ENCODE measurements around the gene SORL1-AS1.

The SORL1-AS1 gene

DNA sequence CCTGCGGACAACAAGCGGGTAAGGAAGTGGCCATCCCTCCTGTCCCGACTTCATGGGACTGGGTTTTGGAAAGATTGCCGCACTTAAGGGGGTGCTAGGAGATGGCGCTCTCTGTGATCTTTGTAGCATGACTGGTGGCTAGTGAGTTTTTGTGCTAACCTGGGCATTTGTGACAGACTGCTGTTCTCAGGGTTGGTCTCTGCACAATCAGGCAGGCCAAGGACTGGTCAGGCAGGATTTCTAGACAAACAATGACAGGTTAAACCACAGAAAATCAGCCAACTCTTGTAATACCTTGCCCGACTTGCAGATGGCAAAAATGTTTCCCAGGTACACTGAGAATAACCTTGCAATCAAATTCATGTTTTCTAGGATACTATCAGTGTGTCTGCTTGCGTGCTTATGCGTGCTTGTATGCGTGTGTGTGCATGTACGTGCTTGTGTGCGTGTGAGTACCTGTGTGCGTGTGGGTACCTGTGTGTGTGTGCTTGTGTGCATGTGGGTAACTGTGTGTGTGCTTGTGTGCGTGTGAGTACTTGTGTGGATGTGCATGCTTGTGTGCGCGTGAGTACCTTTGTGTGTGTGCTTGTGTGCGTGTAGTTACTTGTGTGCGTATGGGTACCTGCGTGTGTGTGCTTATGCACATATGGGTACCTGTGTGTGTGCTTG is 25.6 kb upstream of the SORL1-AS1 start:
- intact Hi-C loops (cut with DNase I), result no loop called here
- no peak for DNase-seq (ENCODE audit: missing footprints)
- ATAC-seq, result no peak

GRCh38 chr11:121476379-121477032 is 23.7 kb upstream of the SORL1-AS1 start:
- no peak for ATAC-seq
- intact Hi-C loops (cut with DNase I), result no loop called here
- no peak for DNase-seq (ENCODE audit: missing footprints)

- no peak for ATAC-seq
- intact Hi-C loops (cut with DNase I), result no loop called here
- no peak for DNase-seq (ENCODE audit: missing footprints)
These were observed 21.9 kb upstream of the SORL1-AS1 start for GRCh38 chr11:121474680-121475079.

- ATAC-seq (no peak), DNase-seq (ENCODE audit: missing footprints) (no peak)
- intact Hi-C loops (cut with DNase I), result no loop called here
These were observed 20.5 kb upstream of the SORL1-AS1 start for GRCh38 chr11:121473064-121473777.

DNA sequence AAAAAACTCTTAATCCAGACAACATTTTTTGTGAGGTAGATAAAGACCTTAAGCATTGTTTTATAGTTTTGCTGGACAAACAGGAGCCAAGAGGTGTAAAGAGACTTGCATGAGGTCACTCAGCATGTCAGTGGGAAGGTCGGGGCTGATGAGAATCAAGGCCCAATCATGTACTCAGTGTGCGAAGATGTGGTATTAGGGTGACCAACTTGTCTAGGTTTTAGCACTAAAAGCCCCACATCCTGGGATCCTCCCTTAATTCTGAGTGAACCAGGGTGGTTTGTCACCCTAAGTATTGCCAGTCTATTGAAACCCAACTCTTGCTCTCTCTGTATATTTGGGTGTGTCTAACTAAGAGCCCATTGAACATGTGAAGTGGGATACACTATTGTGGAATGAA is 19.5 kb upstream of the SORL1-AS1 start:
- ATAC-seq, result no peak
- intact Hi-C loops (cut with DNase I), result no loop called here
- DNase-seq (ENCODE audit: missing footprints), result no peak

GRCh38 chr11:121471167-121471566 is 18.4 kb upstream of the SORL1-AS1 start:
- ATAC-seq (no peak), DNase-seq (ENCODE audit: missing footprints) (no peak)
- intact Hi-C loops (cut with DNase I), result no loop called here

DNA sequence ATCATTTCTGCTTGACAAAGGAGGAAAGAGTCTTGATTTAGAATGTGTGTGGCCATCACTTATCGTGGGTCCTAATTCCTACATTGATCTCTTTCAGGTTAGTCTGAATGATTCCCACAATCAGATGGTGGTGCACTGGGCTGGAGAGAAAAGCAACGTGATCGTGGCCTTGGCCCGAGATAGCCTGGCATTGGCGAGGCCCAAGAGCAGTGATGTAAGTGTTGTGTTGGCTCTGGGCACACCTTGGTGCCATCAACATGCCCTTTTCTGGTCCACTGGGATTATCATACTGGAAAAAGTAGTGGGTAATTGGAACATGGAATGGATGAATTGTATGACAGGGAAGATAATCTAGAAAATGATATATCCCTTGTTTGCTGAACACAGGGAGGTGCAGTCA is 17.1 kb upstream of the SORL1-AS1 start:
- intact Hi-C loops (cut with DNase I), result no loop called here
- DNase-seq (ENCODE audit: missing footprints) (no peak), ATAC-seq (no peak)

DNA sequence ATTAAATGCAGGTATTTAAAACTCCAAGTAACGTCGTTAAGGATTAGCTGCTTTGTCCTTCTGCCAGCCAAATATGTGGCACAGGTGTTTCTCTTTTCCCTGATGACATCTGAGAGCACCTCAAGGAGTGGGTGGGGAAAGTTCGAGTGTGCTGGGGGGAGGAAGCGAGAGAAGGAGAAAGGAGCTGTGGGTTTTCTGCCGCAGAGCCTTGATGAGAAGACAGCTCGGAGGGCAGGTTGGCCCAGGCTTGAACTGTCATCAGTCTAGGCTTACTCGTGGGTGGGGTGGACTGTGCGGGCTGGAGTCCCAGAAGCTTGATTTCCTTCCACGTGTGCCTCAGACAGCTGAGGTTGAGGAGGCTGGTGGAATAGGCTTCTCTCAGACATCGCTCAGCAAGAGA is 15.2 kb upstream of the SORL1-AS1 start:
- no peak for ATAC-seq
- intact Hi-C loops (cut with DNase I), result no loop called here
- no peak for DNase-seq (ENCODE audit: missing footprints)

GRCh38 chr11:121467471-121467870 is 14.7 kb upstream of the SORL1-AS1 start:
- ATAC-seq (no peak), DNase-seq (ENCODE audit: missing footprints) (no peak)
- intact Hi-C loops (cut with DNase I), result no loop called here

DNA sequence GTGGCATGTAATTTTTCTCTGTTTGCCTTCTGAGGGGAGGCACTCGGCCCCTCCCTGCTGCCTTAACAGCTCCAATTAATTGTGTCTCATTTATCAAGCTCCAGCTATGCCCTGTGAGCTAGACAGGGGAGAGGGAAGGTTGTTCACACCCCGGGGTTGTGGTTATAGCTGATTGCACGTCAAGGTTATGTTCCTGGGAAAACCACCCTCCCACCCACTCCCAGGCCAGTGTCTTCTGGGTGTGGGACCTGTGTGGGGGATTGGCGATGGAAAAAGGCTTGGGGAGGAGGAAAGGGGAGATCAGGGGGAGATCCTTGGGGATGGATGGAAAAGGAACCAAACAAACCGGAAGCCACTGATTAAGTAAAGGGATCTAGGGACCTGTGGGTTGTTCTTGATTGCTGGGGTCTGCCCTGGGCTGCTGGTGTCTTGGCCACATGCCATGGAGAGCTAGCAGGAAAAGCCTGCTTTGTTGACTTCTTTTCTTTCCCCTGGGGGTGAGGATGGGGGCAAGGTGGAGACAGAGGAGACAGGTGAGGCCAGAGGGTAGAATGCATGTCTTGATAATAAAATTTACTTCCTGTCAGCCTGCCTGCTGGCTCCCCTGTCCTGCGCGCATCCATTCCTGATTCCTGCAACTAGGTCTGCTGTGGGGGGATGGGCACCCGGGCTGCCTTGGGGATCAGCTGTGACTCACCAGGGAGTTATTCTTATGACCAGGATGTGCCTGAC is 13.5 kb upstream of the SORL1-AS1 start:
- intact Hi-C loops (cut with DNase I), result no loop called here
- DNase-seq (ENCODE audit: missing footprints) (peak; percentile 90), ATAC-seq (peak; percentile 85)

DNA sequence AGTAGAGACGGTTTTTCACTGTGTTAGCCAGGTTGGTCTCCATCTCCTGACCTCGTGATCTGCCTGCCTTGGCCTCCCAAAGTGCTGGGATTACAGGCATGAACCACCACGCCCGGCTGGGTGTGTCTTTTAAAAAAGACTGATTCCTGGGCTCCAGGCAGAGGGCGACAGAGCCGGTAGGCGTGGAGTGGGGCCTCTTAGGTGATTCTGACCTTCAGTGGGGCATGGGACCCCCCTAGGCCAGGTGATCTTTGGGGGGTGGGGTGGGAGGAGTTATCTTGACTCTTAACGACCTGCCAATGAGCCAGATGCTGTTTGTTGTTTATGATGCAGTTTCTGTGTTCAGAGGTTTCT is 12.9 kb upstream of the SORL1-AS1 start:
- intact Hi-C loops (cut with DNase I), result no loop called here
- DNase-seq (ENCODE audit: missing footprints) (no peak), ATAC-seq (no peak)

- ATAC-seq (peak; percentile 84), DNase-seq (ENCODE audit: missing footprints) (peak; percentile 72)
- intact Hi-C loops (cut with DNase I), result no loop called here
These were observed 11.7 kb upstream of the SORL1-AS1 start for GRCh38 chr11:121464352-121464946.

- intact Hi-C loops (cut with DNase I), result no loop called here
- no peak for DNase-seq (ENCODE audit: missing footprints)
- ATAC-seq, result no peak
These were observed 11.0 kb upstream of the SORL1-AS1 start for GRCh38 chr11:121463689-121464335.

DNA sequence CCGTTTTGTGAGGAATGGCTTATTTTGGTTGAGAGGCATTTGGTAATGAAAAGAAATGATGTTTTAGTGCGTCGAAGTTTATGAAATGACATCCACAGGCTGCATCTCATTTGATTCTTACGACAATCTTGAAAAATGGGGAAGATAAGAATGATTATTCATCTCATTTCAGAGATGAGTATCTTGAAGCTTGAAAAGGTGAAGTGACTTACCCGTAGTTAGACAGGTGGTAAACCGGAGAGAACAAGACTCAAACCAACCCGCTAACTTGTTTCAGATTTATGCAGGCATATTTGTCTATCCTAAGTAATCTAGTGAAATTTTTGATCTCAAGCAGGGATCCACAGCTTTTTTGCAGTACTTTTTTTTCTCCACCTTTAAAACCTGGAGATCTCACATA is 9.1 kb upstream of the SORL1-AS1 start:
- DNase-seq (ENCODE audit: missing footprints) (no peak), ATAC-seq (no peak)
- intact Hi-C loops (cut with DNase I), result no loop called here

DNA sequence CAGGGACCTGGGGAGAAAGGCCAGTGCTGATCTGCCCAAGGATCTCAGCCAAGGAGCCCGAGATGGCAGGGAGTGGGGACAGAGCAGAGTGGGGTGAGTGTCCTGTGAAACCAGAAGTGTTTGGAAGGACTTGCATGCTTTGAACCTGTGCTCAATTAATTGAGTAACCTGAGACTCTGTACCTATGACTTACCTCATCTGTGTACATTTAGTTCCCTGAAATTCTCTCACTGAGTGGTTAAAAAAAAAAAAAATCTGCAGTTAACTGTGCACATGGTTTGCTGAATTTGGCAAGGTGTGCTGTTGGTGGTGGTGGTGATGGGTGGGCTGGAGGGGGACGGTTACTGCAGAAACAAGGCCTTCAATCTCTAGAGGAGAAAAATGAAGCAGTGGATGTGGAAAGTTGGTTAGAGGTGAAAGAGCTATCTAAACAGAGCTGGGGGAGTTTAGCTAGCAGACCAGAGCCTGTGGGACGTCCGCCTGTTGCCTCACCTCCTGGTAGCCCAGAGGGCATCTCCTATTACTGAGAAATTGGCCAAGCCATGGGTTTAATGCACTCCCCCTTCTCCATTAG is 8.3 kb upstream of the SORL1-AS1 start:
- ATAC-seq (no peak), DNase-seq (ENCODE audit: missing footprints) (no peak)
- intact Hi-C loops (cut with DNase I), result no loop called here

GRCh38 chr11:121459413-121460017 is 6.7 kb upstream of the SORL1-AS1 start:
- ATAC-seq (no peak), DNase-seq (ENCODE audit: missing footprints) (no peak)
- intact Hi-C loops (cut with DNase I), result no loop called here

DNA sequence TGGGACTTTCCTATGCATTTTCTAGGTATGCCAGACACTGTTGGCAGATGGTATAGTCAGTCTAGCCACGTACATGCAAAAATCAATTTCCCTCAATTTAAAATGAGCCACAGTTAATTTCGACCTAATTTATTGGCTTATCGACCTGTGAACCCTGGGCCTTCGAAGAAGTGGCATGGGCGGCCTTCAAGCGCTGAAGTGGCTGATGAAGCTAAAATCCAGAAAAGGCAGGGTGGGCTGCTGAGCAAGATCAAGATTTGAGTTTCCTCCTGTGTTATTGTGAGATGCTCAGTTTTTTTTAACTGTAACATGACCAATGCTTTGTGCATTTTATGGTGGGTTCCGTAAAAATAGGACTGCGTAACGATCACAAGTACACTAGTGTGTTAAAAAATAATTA is 5.8 kb upstream of the SORL1-AS1 start:
- ATAC-seq (no peak), DNase-seq (ENCODE audit: missing footprints) (no peak)
- intact Hi-C loops (cut with DNase I), result no loop called here

GRCh38 chr11:121456816-121457431 is 4.2 kb upstream of the SORL1-AS1 start:
- ATAC-seq (no peak), DNase-seq (ENCODE audit: missing footprints) (no peak)
- intact Hi-C loops (cut with DNase I), result no loop called here
